Upper lobe of left lung (tissue), 4 donors: ENCODE data around the gene AJAP1.

Experiments used
- EP300 ChIP-seq, 4 donors: sonication (generic); formaldehyde crosslinking; IDR thresholded peaks; one replicate each; pipeline ENCODE4 v1.5.1; 2017; ENCODE audit warnings: antibody characterized with exemption in 4 of 4, control low read depth in 2 of 4
- POLR2A ChIP-seq, 4 donors: fragments of 450-650 bp; IDR thresholded peaks; one replicate each; pipeline ENCODE4 v1.5.1; 2016 to 2017; ENCODE audit warnings: antibody characterized with exemption in 4 of 4, mild to moderate bottlenecking in 2 of 4
- POLR2AphosphoS5 ChIP-seq, 2 donors: sonication (generic); formaldehyde crosslinking; IDR thresholded peaks; one replicate each; pipeline ENCODE4 v1.5.1; 2017; ENCODE audit warnings: antibody characterized with exemption in 2 of 2
- TF ChIP-seq, protein P1 (sequence below), 6 experiments: fragments of 450-650 bp in 4 of 6; fragments of 200-600 bp in 2 of 6; sonication (generic) in 2 of 6; IDR thresholded peaks; one replicate each; pipeline ENCODE4 v1.5.1; 2016 to 2019; ENCODE audit warnings: antibody characterized with exemption in 6 of 6

DNA sequence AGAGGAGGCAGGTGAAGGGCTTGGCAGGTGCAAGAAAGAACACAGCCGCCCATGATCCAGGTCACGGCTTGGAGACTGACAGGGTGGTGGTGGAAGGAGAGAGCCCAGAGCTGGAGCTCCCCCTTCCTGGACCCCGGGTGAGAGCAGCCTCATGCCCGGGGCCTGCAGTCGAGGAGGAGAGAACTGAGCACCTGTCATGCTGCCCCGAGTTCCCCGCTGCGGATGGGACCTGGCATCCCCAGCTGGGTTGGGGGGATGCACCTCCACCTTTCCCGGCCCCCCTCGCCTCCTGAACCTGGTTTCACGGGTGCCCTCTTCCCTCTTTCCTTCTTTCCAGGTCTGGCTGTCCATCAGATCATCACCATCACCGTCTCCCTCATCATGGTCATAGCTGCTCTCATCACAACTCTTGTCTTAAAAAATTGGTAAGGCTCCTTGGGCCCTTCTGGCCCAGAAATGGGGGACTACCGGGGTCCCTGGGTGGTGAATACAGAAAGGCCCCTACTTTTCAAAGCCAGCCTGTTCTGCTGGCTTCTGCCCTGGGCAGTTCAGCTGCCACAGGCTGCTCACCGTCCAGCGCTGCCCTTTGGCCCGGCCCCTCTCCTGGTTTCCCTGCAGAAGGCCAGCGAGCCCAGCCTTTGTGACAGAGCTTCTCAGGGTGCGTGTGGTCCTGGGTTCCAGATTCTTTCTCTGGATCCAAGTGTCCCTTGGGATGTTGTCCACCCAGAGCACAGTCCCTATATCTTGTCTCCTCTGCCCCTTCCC, 115.3 kb downstream of the AJAP1 start:
- TF ChIP-seq, protein P1, sequence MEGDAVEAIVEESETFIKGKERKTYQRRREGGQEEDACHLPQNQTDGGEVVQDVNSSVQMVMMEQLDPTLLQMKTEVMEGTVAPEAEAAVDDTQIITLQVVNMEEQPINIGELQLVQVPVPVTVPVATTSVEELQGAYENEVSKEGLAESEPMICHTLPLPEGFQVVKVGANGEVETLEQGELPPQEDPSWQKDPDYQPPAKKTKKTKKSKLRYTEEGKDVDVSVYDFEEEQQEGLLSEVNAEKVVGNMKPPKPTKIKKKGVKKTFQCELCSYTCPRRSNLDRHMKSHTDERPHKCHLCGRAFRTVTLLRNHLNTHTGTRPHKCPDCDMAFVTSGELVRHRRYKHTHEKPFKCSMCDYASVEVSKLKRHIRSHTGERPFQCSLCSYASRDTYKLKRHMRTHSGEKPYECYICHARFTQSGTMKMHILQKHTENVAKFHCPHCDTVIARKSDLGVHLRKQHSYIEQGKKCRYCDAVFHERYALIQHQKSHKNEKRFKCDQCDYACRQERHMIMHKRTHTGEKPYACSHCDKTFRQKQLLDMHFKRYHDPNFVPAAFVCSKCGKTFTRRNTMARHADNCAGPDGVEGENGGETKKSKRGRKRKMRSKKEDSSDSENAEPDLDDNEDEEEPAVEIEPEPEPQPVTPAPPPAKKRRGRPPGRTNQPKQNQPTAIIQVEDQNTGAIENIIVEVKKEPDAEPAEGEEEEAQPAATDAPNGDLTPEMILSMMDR (IDR thresholded peaks at IDR 0.05) = no peak
- TF ChIP-seq POLR2A (IDR thresholded peaks at IDR 0.05) (no peak), POLR2AphosphoS5 (IDR thresholded peaks at IDR 0.05) (no peak), EP300 (IDR thresholded peaks at IDR 0.05) (no peak)
